Colonic mucosa (tissue), 4 donors: ENCODE measurements around the gene ADGB. TPM values are rescaled to one million over a fixed set of nuclear protein-coding genes. Genes with fewer than 3 reads are reported as not detected.

Experiments used
- DNase-seq: peaks from one replicate; pipeline ENCODE4 v3.0.0-alpha.2; 2020
- H3K27ac ChIP-seq: fragments of 200-600 bp; one replicate; pipeline ENCODE4 v1.8.0; 2021
- H3K27me3 ChIP-seq: fragments of 200-600 bp; one replicate; pipeline ENCODE4 v1.8.0; 2021
- H3K36me3 ChIP-seq: fragments of 200-600 bp; one replicate; pipeline ENCODE4 v1.8.0; 2021
- H3K4me1 ChIP-seq: fragments of 200-600 bp; one replicate; pipeline ENCODE4 v1.8.0; 2021; ENCODE audit warnings: mild to moderate bottlenecking
- H3K4me3 ChIP-seq: fragments of 200-600 bp; one replicate; pipeline ENCODE4 v1.8.0; 2021
- H3K9ac ChIP-seq, 2 donors: one replicate each; pipeline ENCODE4 v1.7.0; 2013; ENCODE audit warnings: control low read depth in 2 of 2, low read depth in 2 of 2, low read length in 2 of 2
- H3K9me3 ChIP-seq: fragments of 200-600 bp; one replicate; pipeline ENCODE4 v1.8.0; 2021
- intact Hi-C: fragments of 100-400 bp; cut with DNase I; formaldehyde crosslinking; loops from one replicate; pipeline ENCODE4 v1.14.1; 2022
- total RNA-seq, 2 donors: library from RNA; stranded (reverse); fragmentation: NEBNext Ultra II Directional in 1 of 2; extraction: Animal tissue kit (Norgen Biotek cat#: 25700) in 1 of 2; gene quantifications; one replicate each; pipeline ENCODE4 v1.2.1, GENCODE V29; 2021
- TF ChIP-seq, protein P1 (sequence below): fragments of 200-600 bp; IDR thresholded peaks from one replicate; pipeline ENCODE4 v1.8.0; 2022; ENCODE audit warnings: antibody characterized with exemption, mild to moderate bottlenecking
- donor health status: healthy.
- donor health status: DM: no; HTN: no; CAD: no.
- donor health status: DM: no; HTN: no; CAD: no.

ADGB gene
- total RNA-seq, 2 donors from 2014 or later = 0.57 to 0.72 TPM

DNA sequence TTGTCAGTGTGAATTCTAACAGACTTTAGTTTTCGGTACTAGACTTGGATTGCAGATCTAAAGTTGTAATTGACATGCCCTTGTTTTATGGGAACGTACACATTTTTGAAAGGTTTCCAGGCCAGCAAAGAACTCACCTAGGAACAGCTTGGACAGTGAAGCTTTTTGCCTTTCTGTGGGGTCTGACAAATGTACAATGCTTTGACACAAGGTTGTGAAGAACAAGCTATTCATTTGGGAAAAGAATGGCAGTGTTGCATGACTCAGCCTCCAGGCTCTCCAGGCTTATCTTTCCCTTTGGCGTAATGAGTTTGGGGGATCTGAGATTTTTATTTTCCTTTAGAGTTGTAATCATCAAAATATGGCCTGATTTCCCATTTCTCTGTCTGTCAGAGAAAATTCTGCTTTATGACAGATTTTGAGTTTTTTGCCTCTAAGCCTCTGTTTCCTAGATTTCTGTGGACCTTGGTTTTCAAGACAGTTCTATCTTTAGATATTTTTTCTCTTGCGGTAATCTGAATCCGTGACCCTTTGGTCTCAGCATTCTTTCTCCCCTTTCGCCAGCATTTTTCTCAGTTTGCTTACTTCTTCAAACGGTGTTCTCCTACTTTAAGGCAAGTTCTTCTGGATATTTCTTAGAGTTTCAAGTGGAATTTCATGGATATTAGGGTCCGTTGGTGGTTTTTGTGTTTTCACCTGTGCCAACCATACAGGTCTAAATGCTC lies 221.0 kb downstream of the ADGB start:
- intact Hi-C loops = no loop called here
- TF ChIP-seq, protein P1, sequence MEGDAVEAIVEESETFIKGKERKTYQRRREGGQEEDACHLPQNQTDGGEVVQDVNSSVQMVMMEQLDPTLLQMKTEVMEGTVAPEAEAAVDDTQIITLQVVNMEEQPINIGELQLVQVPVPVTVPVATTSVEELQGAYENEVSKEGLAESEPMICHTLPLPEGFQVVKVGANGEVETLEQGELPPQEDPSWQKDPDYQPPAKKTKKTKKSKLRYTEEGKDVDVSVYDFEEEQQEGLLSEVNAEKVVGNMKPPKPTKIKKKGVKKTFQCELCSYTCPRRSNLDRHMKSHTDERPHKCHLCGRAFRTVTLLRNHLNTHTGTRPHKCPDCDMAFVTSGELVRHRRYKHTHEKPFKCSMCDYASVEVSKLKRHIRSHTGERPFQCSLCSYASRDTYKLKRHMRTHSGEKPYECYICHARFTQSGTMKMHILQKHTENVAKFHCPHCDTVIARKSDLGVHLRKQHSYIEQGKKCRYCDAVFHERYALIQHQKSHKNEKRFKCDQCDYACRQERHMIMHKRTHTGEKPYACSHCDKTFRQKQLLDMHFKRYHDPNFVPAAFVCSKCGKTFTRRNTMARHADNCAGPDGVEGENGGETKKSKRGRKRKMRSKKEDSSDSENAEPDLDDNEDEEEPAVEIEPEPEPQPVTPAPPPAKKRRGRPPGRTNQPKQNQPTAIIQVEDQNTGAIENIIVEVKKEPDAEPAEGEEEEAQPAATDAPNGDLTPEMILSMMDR = no peak

DNA sequence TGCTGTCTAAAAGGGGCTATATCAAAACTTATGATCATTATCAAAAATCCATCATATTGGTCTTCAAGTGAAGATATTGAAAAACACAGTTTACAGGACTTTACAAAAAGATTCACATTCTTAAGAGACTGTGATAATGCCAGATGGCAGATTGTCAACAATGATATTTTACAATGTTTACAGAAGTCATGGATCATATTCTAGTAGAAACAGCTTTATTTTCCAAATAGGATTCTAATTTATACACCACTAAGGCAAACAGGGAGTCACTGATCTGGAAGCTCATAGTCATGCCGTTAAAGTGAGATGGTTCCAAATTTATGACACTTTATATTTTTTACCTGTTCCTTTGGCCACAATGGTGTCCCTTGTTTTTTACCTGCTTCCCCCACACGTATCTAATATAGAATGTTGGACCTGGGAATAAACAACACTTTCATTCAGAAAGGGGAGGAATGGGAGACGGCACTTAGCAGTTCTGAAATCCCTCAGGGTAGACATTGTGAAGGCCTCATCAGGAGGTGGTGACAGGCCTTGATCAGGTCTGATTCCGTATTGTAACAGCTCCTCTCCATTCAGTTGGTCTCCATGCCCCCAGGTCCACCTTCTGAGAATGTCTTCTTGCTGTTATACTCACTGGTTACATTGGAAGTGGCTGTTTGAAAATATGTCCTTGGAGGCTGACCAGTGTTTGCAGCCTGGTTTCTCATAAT lies 228.6 kb downstream of the ADGB start:
- Histone ChIP-seq H3K36me3 (no peaks in the 10 kb centered on the region), H3K9me3 (no peaks in the 10 kb centered on the region), H3K4me3 (no peak overlapping the region), H3K4me1 (no peaks in the 10 kb centered on the region), H3K9ac (no peak overlapping the region), H3K27me3 (no peaks in the 10 kb centered on the region), H3K27ac (no peak overlapping the region)
- intact Hi-C loops = no loop called here
- DNase-seq = no peak
- TF ChIP-seq, protein P1 = no peak

More for the DNA sequence above, 221.0 kb downstream of the ADGB start:
- Histone ChIP-seq H3K27ac (no peak overlapping the region), H3K9me3 (no peaks in the 10 kb centered on the region), H3K36me3 (no peaks in the 10 kb centered on the region), H3K4me3 (no peak overlapping the region), H3K27me3 (no peaks in the 10 kb centered on the region), H3K4me1 (no peaks in the 10 kb centered on the region), H3K9ac (no peak overlapping the region)
- no peak for DNase-seq

DNA sequence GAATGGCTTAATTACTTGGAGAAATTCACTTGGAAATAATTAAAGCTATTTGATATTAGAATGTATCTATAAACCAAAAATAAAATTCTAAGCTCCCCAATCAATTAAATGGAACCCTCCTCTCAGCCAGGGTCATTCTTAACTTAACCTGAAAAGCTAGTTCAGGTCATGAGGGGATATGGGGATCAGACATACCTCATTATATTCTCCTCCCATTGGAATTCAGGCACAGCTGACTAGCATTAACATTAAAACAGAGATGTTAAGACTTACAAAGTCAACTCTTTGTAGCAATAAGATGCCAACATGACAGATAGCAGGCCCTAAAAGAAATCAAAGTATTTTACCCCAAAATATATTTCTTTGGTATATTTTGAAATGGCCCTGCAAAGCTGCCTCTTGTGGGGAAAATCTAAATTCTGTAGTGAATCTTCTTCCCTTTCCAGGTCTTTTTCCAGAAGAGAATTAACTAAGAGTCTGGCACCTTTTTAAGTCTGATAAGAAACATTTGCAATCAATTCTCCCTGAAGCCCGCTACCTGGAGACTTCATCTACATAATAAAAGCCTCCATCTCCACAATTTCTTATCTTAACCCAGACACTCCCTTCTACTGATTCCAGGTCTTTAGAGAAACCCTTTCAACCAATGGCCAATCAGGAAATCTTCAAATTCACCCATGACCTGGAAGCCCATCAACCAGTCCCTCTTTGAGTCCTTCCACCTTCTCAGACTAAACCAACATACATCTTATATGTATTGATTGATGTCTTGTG lies 231.2 kb downstream of the ADGB start:
- TF ChIP-seq, protein P1 = no peak
- H3K36me3 ChIP-seq = no peaks in the 10 kb centered on the region
- DNase-seq = no peak
- H3K4me3 ChIP-seq = no peak overlapping the region
- H3K9me3 ChIP-seq = no peaks in the 10 kb centered on the region
- H3K27me3 ChIP-seq = no peaks in the 10 kb centered on the region
- no peak overlapping the region for H3K27ac ChIP-seq
- intact Hi-C loops = no loop called here
- H3K4me1 ChIP-seq = no peaks in the 10 kb centered on the region
- H3K9ac ChIP-seq = no peak overlapping the region

DNA sequence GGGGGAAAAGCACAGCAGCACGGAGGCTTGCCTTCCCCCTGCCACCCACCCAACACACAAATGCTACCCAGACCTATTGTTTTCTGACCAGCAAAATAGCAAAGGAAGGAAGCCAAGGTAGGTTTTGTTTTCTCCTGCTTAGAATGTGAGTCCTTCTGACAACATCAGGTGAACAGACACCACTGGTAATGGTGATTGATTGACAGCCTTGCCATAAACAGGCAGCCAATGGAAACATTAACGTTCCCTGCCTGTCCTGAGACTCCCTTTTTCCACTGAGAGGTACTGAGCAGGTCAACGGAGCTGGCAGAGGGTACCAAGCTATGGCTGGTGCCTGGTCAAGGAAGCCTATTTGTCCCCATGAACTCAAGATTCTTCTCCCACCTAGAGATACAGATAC lies 234.4 kb downstream of the ADGB start:
- Histone ChIP-seq H3K27ac (no peak overlapping the region), H3K36me3 (no peaks in the 10 kb centered on the region), H3K4me1 (no peaks in the 10 kb centered on the region), H3K27me3 (no peaks in the 10 kb centered on the region), H3K9ac (no peak overlapping the region), H3K9me3 (no peaks in the 10 kb centered on the region), H3K4me3 (no peak overlapping the region)
- no peak for DNase-seq
- intact Hi-C loops = no loop called here
- TF ChIP-seq, protein P1 = no peak

DNA sequence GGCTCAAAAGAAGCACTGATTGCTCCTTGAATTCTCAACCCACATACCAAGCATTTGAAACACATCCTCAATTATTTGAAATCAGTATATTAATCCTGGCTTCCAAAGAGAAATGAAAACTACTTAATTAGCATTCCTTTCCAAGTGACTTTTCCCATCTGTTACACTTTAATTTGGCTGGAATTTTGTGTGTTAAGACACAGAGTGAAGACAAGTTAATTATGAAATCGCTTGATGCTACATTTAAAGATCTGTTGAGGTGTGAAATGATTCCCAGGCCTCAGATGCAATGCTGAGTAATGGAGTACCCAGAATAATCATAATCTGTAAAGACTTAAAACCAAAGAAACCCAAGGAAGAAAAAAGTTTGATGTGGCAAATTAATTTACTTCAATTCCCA lies 241.4 kb downstream of the ADGB start:
- no peak for DNase-seq
- H3K4me3 ChIP-seq = no peak overlapping the region
- intact Hi-C loops = no loop called here
- H3K4me1 ChIP-seq = no peaks in the 10 kb centered on the region
- no peaks in the 10 kb centered on the region for H3K9me3 ChIP-seq
- no peak overlapping the region for H3K27ac ChIP-seq
- H3K27me3 ChIP-seq = no peaks in the 10 kb centered on the region
- TF ChIP-seq, protein P1 = no peak
- no peaks in the 10 kb centered on the region for H3K36me3 ChIP-seq
- no peak overlapping the region for H3K9ac ChIP-seq
